Measurements from ENCODE around the gene KRT72. TPM values are rescaled to one million over a fixed set of nuclear protein-coding genes. Genes with fewer than 3 reads are reported as not detected.

KRT72 gene
- total and polyA plus RNA-seq, 2 experiments from 2014 or later, result not detected

- Histone ChIP-seq H4K20me1 (ENCODE audit: insufficient read depth, poor library complexity, severe bottlenecking) (no peaks in the 10 kb centered on the region), H3K9me2 (replicated peaks; ENCODE audit: insufficient read depth) (no peaks in the 10 kb centered on the region), H3K79me2 (no peaks in the 10 kb centered on the region), H3K4me2 (no peak overlapping the region), H3K36me3 (replicated peaks; ENCODE audit: insufficient read depth, low read depth) (no peaks in the 10 kb centered on the region), H2AFZ (no peak overlapping the region), H3K9me3 (ENCODE audit: low read depth) (no peaks in the 10 kb centered on the region), H3K27ac (no peak overlapping the region), H3K27me3 (peaks cover 6% of the 10 kb centered on the region), H3K4me1 (ENCODE audit: insufficient read depth) (no peaks in the 10 kb centered on the region), H3K4me3 (no peak overlapping the region)
- no peak for DNase-seq (ENCODE audit: low spot score)
- TF ChIP-seq EZH2phosphoT487 (IDR thresholded peaks at IDR 0.05; ENCODE audit: low read depth, severe bottlenecking, unreplicated experiment), result no peak
- TF ChIP-seq, protein P1, sequence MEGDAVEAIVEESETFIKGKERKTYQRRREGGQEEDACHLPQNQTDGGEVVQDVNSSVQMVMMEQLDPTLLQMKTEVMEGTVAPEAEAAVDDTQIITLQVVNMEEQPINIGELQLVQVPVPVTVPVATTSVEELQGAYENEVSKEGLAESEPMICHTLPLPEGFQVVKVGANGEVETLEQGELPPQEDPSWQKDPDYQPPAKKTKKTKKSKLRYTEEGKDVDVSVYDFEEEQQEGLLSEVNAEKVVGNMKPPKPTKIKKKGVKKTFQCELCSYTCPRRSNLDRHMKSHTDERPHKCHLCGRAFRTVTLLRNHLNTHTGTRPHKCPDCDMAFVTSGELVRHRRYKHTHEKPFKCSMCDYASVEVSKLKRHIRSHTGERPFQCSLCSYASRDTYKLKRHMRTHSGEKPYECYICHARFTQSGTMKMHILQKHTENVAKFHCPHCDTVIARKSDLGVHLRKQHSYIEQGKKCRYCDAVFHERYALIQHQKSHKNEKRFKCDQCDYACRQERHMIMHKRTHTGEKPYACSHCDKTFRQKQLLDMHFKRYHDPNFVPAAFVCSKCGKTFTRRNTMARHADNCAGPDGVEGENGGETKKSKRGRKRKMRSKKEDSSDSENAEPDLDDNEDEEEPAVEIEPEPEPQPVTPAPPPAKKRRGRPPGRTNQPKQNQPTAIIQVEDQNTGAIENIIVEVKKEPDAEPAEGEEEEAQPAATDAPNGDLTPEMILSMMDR (IDR thresholded peaks at IDR 0.05; ENCODE audit: poor library complexity), result no peak
- no peak for TF ChIP-seq EZH2 (IDR thresholded peaks at IDR 0.05; ENCODE audit: borderline replicate concordance)
- 91% methylated on average over 7 of the region's 7 CpGs for WGBS (ENCODE audit: low lambda C conversion rate, missing lambda C conversion rate)
Measured at GRCh38 chr12:52617403-52617785, 16.1 kb upstream of the KRT72 start.

DNA sequence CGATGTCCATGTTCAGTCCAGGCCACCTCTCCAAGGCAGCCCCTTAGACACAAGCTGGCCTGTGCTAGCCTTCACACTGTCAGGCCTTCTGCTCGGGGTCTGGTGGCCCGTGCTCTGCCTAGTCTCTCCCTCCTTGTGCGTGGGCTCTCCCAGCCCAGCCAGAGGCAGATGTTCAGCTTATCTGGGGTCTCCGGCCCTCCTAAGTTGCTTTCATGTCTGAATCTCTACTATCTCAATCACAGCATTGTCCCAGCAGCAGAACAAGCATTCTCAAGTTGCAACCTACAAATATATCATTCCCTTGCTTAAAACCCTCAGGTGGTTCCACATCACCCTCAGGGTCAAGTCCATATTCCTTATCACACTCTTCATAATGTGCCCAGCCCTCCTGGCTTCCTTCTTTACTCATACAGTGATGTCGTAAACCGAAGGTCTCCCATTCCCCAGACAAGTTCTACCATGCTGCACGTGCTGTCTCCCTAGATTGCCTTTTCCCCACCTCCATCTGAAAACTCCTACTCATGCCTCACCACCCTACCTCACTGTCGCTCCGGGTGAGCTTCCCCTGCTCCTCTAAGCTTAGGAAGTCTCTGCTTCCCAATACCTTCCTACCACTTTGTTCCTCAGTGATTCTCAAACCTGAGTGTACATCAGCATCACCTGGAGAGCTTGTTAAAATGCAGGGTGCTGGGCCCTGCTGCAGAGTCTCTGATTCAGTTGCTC, 15.6 kb upstream of the KRT72 start:
- Histone ChIP-seq H3K27me3 (peaks cover 7% of the 10 kb centered on the region), H3K27ac (no peak overlapping the region)

GRCh38 chr12:52615912-52616311, 14.6 kb upstream of the KRT72 start:
- Histone ChIP-seq H3K27me3 (peaks cover 16% of the 10 kb centered on the region), H2AFZ (no peak overlapping the region), H3K4me3 (no peak overlapping the region), H3K36me3 (replicated peaks; ENCODE audit: insufficient read depth, low read depth) (no peaks in the 10 kb centered on the region), H3K9me3 (ENCODE audit: low read depth) (no peaks in the 10 kb centered on the region), H3K27ac (no peak overlapping the region), H4K20me1 (ENCODE audit: insufficient read depth, poor library complexity, severe bottlenecking) (no peaks in the 10 kb centered on the region), H3K4me2 (no peak overlapping the region), H3K79me2 (no peaks in the 10 kb centered on the region), H3K9me2 (replicated peaks; ENCODE audit: insufficient read depth) (no peaks in the 10 kb centered on the region), H3K4me1 (ENCODE audit: insufficient read depth) (no peaks in the 10 kb centered on the region)
- DNase-seq (ENCODE audit: low spot score), result no peak
- WGBS (ENCODE audit: low lambda C conversion rate, missing lambda C conversion rate), result 88% methylated on average over 9 of the region's 9 CpGs
- TF ChIP-seq, protein P1 (IDR thresholded peaks at IDR 0.05; ENCODE audit: poor library complexity), result no peak
- TF ChIP-seq EZH2phosphoT487 (IDR thresholded peaks at IDR 0.05; ENCODE audit: low read depth, severe bottlenecking, unreplicated experiment), result no peak
- no peak for TF ChIP-seq EZH2 (IDR thresholded peaks at IDR 0.05; ENCODE audit: borderline replicate concordance)

More for the DNA sequence above, 15.6 kb upstream of the KRT72 start:
- H3K9me2 ChIP-seq (replicated peaks; ENCODE audit: insufficient read depth), result no peaks in the 10 kb centered on the region
- no peak for TF ChIP-seq EZH2phosphoT487 (IDR thresholded peaks at IDR 0.05; ENCODE audit: low read depth, severe bottlenecking, unreplicated experiment)
- TF ChIP-seq, protein P1 (IDR thresholded peaks at IDR 0.05; ENCODE audit: poor library complexity), result no peak
- TF ChIP-seq EZH2 (IDR thresholded peaks at IDR 0.05; ENCODE audit: borderline replicate concordance), result no peak
- H3K4me1 ChIP-seq (ENCODE audit: insufficient read depth), result no peaks in the 10 kb centered on the region
- H3K9me3 ChIP-seq (ENCODE audit: low read depth), result no peaks in the 10 kb centered on the region
- WGBS (ENCODE audit: low lambda C conversion rate, missing lambda C conversion rate), result 79% methylated on average over 10 of the region's 10 CpGs
- DNase-seq (ENCODE audit: low spot score), result no peak
- no peaks in the 10 kb centered on the region for H3K79me2 ChIP-seq
- no peak overlapping the region for H2AFZ ChIP-seq
- no peaks in the 10 kb centered on the region for H3K36me3 ChIP-seq (replicated peaks; ENCODE audit: insufficient read depth, low read depth)
- no peak overlapping the region for H3K4me2 ChIP-seq
- H3K4me3 ChIP-seq, result no peak overlapping the region
- no peaks in the 10 kb centered on the region for H4K20me1 ChIP-seq (ENCODE audit: insufficient read depth, poor library complexity, severe bottlenecking)

All from hepatocyte (in vitro differentiated cells).